HG02852 (cell line): ENCODE measurements around the gene PAIP2.
"Not testable (repeated sequence)": the region's sequence is repeated elsewhere in the genome, so short reads cannot be mapped to it uniquely, and the experiment has no call there.

Experiments
- ATAC-seq: cut with Tn5 transposase; IDR thresholded peaks from one replicate; pipeline ENCODE4 v1.9.1; 2021; ENCODE audit warnings: mild to moderate bottlenecking, moderate library complexity; ENCODE audit not compliant: unreplicated experiment

Gene PAIP2

GRCh38 chr5:139377226-139377625 lies 35.6 kb downstream of the PAIP2 start:
- ATAC-seq: no peak

- ATAC-seq: no peak
Measured at GRCh38 chr5:139378101-139378825, 36.6 kb downstream of the PAIP2 start.

GRCh38 chr5:139378941-139379361 lies 37.3 kb downstream of the PAIP2 start:
- no peak for ATAC-seq

- no peak for ATAC-seq
Measured at GRCh38 chr5:139379626-139380449, 38.2 kb downstream of the PAIP2 start.

GRCh38 chr5:139381837-139382761 lies 40.4 kb downstream of the PAIP2 start:
- ATAC-seq: no peak

GRCh38 chr5:139382807-139383206 lies 41.2 kb downstream of the PAIP2 start:
- no peak for ATAC-seq

- no peak for ATAC-seq
Measured at GRCh38 chr5:139383275-139383992, 41.8 kb downstream of the PAIP2 start, which contains the start of gene SLC23A1. Gene SLC23A1, minus strand, starts transcription at chr5:139383297. Its CDS starts 44 bp downstream, at chr5:139383253.

GRCh38 chr5:139383993-139384590 lies 42.4 kb downstream of the PAIP2 start:
- ATAC-seq: no peak

GRCh38 chr5:139384591-139385051 lies 43.0 kb downstream of the PAIP2 start:
- no peak for ATAC-seq

- no peak for ATAC-seq
Measured at GRCh38 chr5:139385061-139386049, 43.7 kb downstream of the PAIP2 start.

GRCh38 chr5:139386050-139386438 lies 44.4 kb downstream of the PAIP2 start:
- ATAC-seq: no peak

GRCh38 chr5:139386956-139387355 lies 45.3 kb downstream of the PAIP2 start:
- not testable (repeated sequence) for ATAC-seq

GRCh38 chr5:139387611-139388197 lies 46.0 kb downstream of the PAIP2 start:
- no peak for ATAC-seq

GRCh38 chr5:139388198-139388821 lies 46.7 kb downstream of the PAIP2 start:
- no peak for ATAC-seq

GRCh38 chr5:139389701-139390638 lies 48.3 kb downstream of the PAIP2 start, which contains the start of gene MZB1:
Gene MZB1, minus strand, starts transcription at chr5:139389913. Its CDS starts 57 bp downstream, at chr5:139389856.
- peak; percentile 43 for ATAC-seq
